ENCODE results near the gene KRT17. TPM values are rescaled to one million over a fixed set of nuclear protein-coding genes. Genes with fewer than 3 reads are reported as not detected.

Gene KRT17
- total and polyA plus RNA-seq, 10 of the 15 experiments (the other 5 are each of a cell fraction or from before 2014, with no cell fraction given), result 0.47 to 30.0 (median 2.5) TPM

GRCh38 chr17:41571561-41572434 is 52.6 kb downstream of the KRT17 start, which contains the start of gene KRT9:
KRT9 (minus strand) TSS chr17:41572059; CDS start chr17:41571992, 67 bp downstream.
- FAIRE-seq, result no peak
- CTCF ChIA-PET, result interaction anchor here (1.0 to 1.4 kb wide), 2 partner anchors 77 to 124 kb away, joined by 3 read pairs; no protein-coding TSS in a partner anchor
- no peak for TF ChIP-seq EGR1 (IDR thresholded peaks at IDR 0.05; ENCODE audit: borderline replicate concordance in 1 of 2, low read depth in 2 of 2, low read length in 2 of 2)
- TF ChIP-seq IKZF1 (conservative IDR thresholded peaks at IDR 0.05), result no peak
- TF ChIP-seq GABPA (IDR thresholded peaks at IDR 0.05; ENCODE audit: low read depth), result no peak
- TF ChIP-seq SMC3 (IDR thresholded peaks at IDR 0.05; ENCODE audit: borderline replicate concordance, low read length), result no peak
- TF ChIP-seq CEBPZ (IDR thresholded peaks at IDR 0.05; ENCODE audit: low read depth, low read length), result no peak
- no peak for TF ChIP-seq CBX5 (IDR thresholded peaks at IDR 0.05; ENCODE audit: low read depth)
- TF ChIP-seq ATF7 (IDR thresholded peaks at IDR 0.05; ENCODE audit: low read depth), result no peak
- TF ChIP-seq GATAD2B (conservative IDR thresholded peaks at IDR 0.05; ENCODE audit: low read depth), result no peak
- no peak for TF ChIP-seq MEF2A (IDR thresholded peaks at IDR 0.05; ENCODE audit: insufficient read depth, low read depth, low read length)
- TF ChIP-seq CHD1 (IDR thresholded peaks at IDR 0.05; ENCODE audit: low read depth, low read length), result no peak
- TF ChIP-seq BCL11A (IDR thresholded peaks at IDR 0.05; ENCODE audit: low read depth, low read length), result no peak
- no peak for TF ChIP-seq RUNX3 (IDR thresholded peaks at IDR 0.05; ENCODE audit: low read length)
- no peak for TF ChIP-seq PML (IDR thresholded peaks at IDR 0.05; ENCODE audit: low read length)
- no peak for TF ChIP-seq RAD51 (IDR thresholded peaks at IDR 0.05)
- TF ChIP-seq NFYB (IDR thresholded peaks at IDR 0.05; ENCODE audit: insufficient read depth, low read depth, low read length), result no peak
- no peak for TF ChIP-seq ZNF24 (IDR thresholded peaks at IDR 0.05)
- SMC1A ChIA-PET (ENCODE audit: uncharacterized antibody, unreplicated experiment), result no interaction called here
- H3K4me1 ChIP-seq (ENCODE audit: control insufficient read depth, insufficient read depth, low read length), result no peaks in the 10 kb centered on the region
- ATAC-seq, result no peak
- RAD21 ChIA-PET (ENCODE audit: unreplicated experiment), result no interaction called here
- no TSS peak for BruUV-seq (replicated peaks)
- H2AFZ ChIP-seq (ENCODE audit: control insufficient read depth, low read depth, low read length), result no peak within 1 kb of the TSS
- H3K4me3 ChIP-seq, result no peak within 1 kb of the TSS
- WGBS (ENCODE audit: insufficient coverage, insufficient replicate concordance, low lambda C conversion rate, missing lambda C conversion rate), result 29% methylated on average over 23 of the region's 24 CpGs
- intact Hi-C loops (cut with micrococcal nuclease; ENCODE audit: unreplicated experiment) (no loop called here), in situ Hi-C loops (cut with MboI) (no loop called here)
- no peak within 1 kb of the TSS for H3K9ac ChIP-seq (ENCODE audit: control insufficient read depth, insufficient read depth, low read length)
- POLR2A ChIA-PET, result no interaction called here
- no peaks in the 10 kb centered on the region for H4K20me1 ChIP-seq (ENCODE audit: control insufficient read depth, insufficient read depth)
- peaks cover 0 to 3% of the 10 kb centered on the region in 2 experiments; a peak in 3 of 4 replicates for H3K27me3 ChIP-seq (replicated peaks in 1 of 2; ENCODE audit: control insufficient read depth in 2 of 2, insufficient read depth in 2 of 2, low read length in 1 of 2)
- H3K79me2 ChIP-seq (ENCODE audit: control insufficient read depth, insufficient read depth, low read length), result no peaks in the 10 kb centered on the region
- H3K9me3 ChIP-seq (replicated peaks; ENCODE audit: control insufficient read depth, insufficient read depth, low read length), result no peaks in the 10 kb centered on the region
- no peaks in the 10 kb centered on the region for H3K36me3 ChIP-seq (ENCODE audit: control insufficient read depth in 2 of 2, insufficient read depth in 2 of 2, low read length in 1 of 2)
- no peak for DNase-seq (ENCODE audit: low read depth, low spot score)
- H3K4me2 ChIP-seq (ENCODE audit: control insufficient read depth, insufficient read depth), result no peak within 1 kb of the TSS
- H3K27ac ChIP-seq (ENCODE audit: control insufficient read depth, insufficient read depth), result no peak within 1 kb of the TSS
